ENCODE results near the gene NKIRAS1. TPM values are rescaled to one million over a fixed set of nuclear protein-coding genes. Genes with fewer than 3 reads are reported as not detected.
A peak's percentile ranks its signal among the peaks of the same experiment; 100 is the strongest.

The NKIRAS1 gene
- total RNA-seq: 1 to 10 TPM; 8.8 to 9.6 TPM
- 10 to 100 TPM; 14.4 to 19.7 (median 14.9) TPM for polyA plus RNA-seq (ENCODE audit: insufficient read length in 6 of 6)
- long read RNA-seq, donor 1, transcript NKIRAS1-206 (5 exons, 2,014 nt): major isoform, 6 of 4,144 reads
- long read RNA-seq, donor 1, partial matches to known transcripts: 1,386 of 4,144 reads
- long read RNA-seq, donor 1, other reads (novel, unspliced or antisense): 2,752 of 4,144 reads
- long read RNA-seq, donor 2, partial matches to known transcripts: 1,299 of 3,915 reads
- long read RNA-seq, donor 2, other reads (novel, unspliced or antisense): 2,612 of 3,915 reads
- long read RNA-seq, donor 3, partial matches to known transcripts: 2,100 of 4,356 reads
- long read RNA-seq, donor 3, other reads (novel, unspliced or antisense): 2,254 of 4,356 reads
- long read RNA-seq, donor 4, transcript NKIRAS1-206 (5 exons, 2,014 nt): major isoform, 5 of 7 reads
- long read RNA-seq, donor 4, partial matches to known transcripts: 1 of 7 reads
- long read RNA-seq, donor 4, other reads (novel, unspliced or antisense): 1 of 7 reads
- long read RNA-seq, donor 5, partial matches to known transcripts: 5,535 of 6,089 reads
- long read RNA-seq, donor 5, other reads (novel, unspliced or antisense): 551 of 6,089 reads
- long read RNA-seq, donor 6, partial matches to known transcripts: 3,293 of 3,832 reads
- long read RNA-seq, donor 6, other reads (novel, unspliced or antisense): 538 of 3,832 reads
- long read RNA-seq, donor 7, partial matches to known transcripts: 0 of 4 reads
- long read RNA-seq, donor 7, other reads (novel, unspliced or antisense): 0 of 4 reads
- long read RNA-seq, donor 8, partial matches to known transcripts: 1,190 of 3,397 reads
- long read RNA-seq, donor 8, other reads (novel, unspliced or antisense): 2,203 of 3,397 reads
- long read RNA-seq, donor 9: 0 reads
- long read RNA-seq, donor 10, partial matches to known transcripts: 1 of 8 reads
- long read RNA-seq, donor 10, other reads (novel, unspliced or antisense): 4 of 8 reads
- long read RNA-seq, donor 11, transcript NKIRAS1-206 (5 exons, 2,014 nt): major isoform, 12 of 15 reads
- long read RNA-seq, donor 11, partial matches to known transcripts: 0 of 15 reads
- long read RNA-seq, donor 11, other reads (novel, unspliced or antisense): 0 of 15 reads
- long read RNA-seq, donor 12, transcript NKIRAS1-206 (5 exons, 2,014 nt): major isoform, 5 of 5 reads
- long read RNA-seq, donor 12, partial matches to known transcripts: 0 of 5 reads
- long read RNA-seq, donor 12, other reads (novel, unspliced or antisense): 0 of 5 reads

GRCh38 chr3:23916886-23917678 lies at the start of gene NKIRAS1, which contains the start of gene RPL15:
TSS of gene NKIRAS1 (minus strand) at chr3:23916990. CDS start at chr3:23910904, 6,086 bp downstream.
TSS of gene RPL15 (plus strand) at chr3:23917132. CDS start at chr3:23917860, 728 bp downstream.
- peaks cover 0 to 43% of the 10 kb centered on the region in 2 donors for H3K36me3 ChIP-seq
- H3K27ac ChIP-seq: peak within 1 kb of the TSS; percentile 94
- no peaks in the 10 kb centered on the region for H3K9me3 ChIP-seq
- H3K4me3 ChIP-seq: peak within 1 kb of the TSS; percentile 63 to 86
- no peaks in the 10 kb centered on the region for H3K27me3 ChIP-seq
- peak; percentile 98 for ATAC-seq
- H3K4me1 ChIP-seq: peaks cover 14 to 42% of the 10 kb centered on the region in 2 donors
- DNase-seq: peak; percentile 97 to 99 (median 98)
- intact Hi-C loops (cut with DNase I): no loop called here
- TF ChIP-seq, protein P1, sequence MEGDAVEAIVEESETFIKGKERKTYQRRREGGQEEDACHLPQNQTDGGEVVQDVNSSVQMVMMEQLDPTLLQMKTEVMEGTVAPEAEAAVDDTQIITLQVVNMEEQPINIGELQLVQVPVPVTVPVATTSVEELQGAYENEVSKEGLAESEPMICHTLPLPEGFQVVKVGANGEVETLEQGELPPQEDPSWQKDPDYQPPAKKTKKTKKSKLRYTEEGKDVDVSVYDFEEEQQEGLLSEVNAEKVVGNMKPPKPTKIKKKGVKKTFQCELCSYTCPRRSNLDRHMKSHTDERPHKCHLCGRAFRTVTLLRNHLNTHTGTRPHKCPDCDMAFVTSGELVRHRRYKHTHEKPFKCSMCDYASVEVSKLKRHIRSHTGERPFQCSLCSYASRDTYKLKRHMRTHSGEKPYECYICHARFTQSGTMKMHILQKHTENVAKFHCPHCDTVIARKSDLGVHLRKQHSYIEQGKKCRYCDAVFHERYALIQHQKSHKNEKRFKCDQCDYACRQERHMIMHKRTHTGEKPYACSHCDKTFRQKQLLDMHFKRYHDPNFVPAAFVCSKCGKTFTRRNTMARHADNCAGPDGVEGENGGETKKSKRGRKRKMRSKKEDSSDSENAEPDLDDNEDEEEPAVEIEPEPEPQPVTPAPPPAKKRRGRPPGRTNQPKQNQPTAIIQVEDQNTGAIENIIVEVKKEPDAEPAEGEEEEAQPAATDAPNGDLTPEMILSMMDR (IDR thresholded peaks at IDR 0.05): peak; percentile 48 to 87

DNA sequence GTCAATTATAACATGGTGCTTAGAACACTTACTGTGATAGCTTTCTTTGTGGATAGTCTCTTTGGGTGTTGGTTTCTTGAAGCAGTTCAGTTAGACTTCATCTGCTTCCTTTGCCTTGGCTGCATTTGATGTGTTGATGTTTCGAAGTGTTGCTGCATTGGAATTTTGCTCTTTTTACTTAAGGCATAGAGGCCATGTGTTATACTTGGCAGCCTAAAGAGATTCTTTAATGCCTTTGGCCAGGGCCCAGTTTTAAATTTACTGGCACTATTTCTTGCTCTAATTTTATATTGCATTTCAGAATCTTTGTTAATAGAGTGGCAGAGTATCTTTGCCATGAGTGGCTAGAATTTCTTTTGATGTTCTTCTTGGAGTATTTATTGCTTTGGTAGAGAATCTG lies 49.5 kb upstream of the NKIRAS1 start:
- H3K4me1 ChIP-seq: no peaks in the 10 kb centered on the region
- peak in 2 of 4 donors; percentile 88 to 90 for DNase-seq
- no peak overlapping the region for H3K27ac ChIP-seq
- no peak overlapping the region for H3K4me3 ChIP-seq
- intact Hi-C loops (cut with DNase I): no loop called here
- H3K36me3 ChIP-seq: peaks cover 0 to 15% of the 10 kb centered on the region in 2 donors
- H3K27me3 ChIP-seq: no peaks in the 10 kb centered on the region
- TF ChIP-seq, protein P1 (IDR thresholded peaks at IDR 0.05): no peak
- no peak for ATAC-seq
- no peaks in the 10 kb centered on the region for H3K9me3 ChIP-seq

DNA sequence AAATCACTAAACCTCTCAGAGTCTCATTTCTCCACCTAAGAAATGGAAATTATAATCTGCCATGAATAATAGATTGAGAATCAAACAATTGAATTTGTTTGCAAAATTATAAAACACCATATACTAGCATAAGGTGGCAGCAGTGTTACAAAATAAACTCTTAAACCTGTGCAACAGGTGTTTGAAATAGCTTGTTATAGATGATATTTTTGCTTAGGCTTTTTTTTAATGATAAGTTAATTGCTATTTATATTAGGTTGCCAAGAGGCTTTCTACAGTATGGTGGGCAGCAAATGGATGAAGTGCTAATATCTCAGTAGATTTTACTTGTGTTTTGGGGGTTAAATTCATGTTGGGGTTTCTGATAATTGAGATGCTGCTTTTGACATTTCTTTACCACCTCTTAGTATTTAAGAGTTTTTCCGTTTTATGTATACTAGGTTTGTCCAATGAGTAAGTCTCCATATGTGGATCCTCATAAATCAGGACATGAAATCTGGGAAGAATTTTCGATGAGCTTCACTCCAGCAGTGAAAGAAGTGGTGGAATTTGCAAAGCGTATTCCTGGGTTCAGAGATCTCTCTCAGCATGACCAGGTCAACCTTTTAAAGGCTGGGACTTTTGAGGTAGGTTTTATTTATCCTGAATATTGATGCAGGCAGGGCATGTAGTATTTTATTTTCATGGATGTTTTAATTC lies 47.9 kb upstream of the NKIRAS1 start:
- H3K36me3 ChIP-seq: peaks cover 2 to 16% of the 10 kb centered on the region in 2 donors

More for the DNA sequence above, 47.9 kb upstream of the NKIRAS1 start:
- DNase-seq: no peak
- Histone ChIP-seq H3K4me1 (no peaks in the 10 kb centered on the region), H3K27me3 (no peaks in the 10 kb centered on the region), H3K9me3 (no peaks in the 10 kb centered on the region), H3K4me3 (no peak overlapping the region), H3K27ac (no peak overlapping the region)
- intact Hi-C loops (cut with DNase I): no loop called here
- ATAC-seq: no peak
- TF ChIP-seq, protein P1 (IDR thresholded peaks at IDR 0.05): no peak
